ENCODE measurements around the gene AMOTL1.

DNA sequence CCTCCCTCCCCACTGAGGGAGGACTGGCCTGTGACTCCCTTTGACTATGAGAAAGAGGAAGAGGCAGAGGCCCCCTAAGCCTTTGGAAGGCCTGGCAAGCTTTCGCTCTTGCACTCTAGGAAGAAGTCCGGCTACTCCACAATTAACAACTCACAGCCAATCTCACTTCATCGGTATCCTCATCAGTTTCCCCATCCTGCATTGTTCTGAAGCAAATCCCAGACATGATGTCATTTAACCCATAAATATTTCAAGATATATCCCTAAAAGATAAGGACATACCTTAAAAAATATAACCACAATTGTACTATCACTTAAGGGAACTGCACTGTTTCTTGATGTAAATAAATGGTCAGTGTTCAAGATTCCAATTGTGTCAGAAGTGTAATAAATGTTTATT is 142.1 kb downstream of the AMOTL1 start:
- TF ChIP-seq, protein P1, sequence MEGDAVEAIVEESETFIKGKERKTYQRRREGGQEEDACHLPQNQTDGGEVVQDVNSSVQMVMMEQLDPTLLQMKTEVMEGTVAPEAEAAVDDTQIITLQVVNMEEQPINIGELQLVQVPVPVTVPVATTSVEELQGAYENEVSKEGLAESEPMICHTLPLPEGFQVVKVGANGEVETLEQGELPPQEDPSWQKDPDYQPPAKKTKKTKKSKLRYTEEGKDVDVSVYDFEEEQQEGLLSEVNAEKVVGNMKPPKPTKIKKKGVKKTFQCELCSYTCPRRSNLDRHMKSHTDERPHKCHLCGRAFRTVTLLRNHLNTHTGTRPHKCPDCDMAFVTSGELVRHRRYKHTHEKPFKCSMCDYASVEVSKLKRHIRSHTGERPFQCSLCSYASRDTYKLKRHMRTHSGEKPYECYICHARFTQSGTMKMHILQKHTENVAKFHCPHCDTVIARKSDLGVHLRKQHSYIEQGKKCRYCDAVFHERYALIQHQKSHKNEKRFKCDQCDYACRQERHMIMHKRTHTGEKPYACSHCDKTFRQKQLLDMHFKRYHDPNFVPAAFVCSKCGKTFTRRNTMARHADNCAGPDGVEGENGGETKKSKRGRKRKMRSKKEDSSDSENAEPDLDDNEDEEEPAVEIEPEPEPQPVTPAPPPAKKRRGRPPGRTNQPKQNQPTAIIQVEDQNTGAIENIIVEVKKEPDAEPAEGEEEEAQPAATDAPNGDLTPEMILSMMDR (IDR thresholded peaks at IDR 0.05), result no peak
- no peak for TF ChIP-seq POLR2A (IDR thresholded peaks at IDR 0.05)
